GDM1 (cell line): ENCODE data around the gene CAMSAP2.

Source experiments
- DNase-seq: peaks from one replicate; lab custom pipeline; 2025; lab: John Stamatoyannopoulos, UW

Gene CAMSAP2

GRCh38 chr1:200849430-200849829 is 110.7 kb downstream of the CAMSAP2 start:
- DNase-seq = no peak

GRCh38 chr1:200850554-200850953 is 111.9 kb downstream of the CAMSAP2 start:
- DNase-seq = no peak

GRCh38 chr1:200856716-200857357 is 118.1 kb downstream of the CAMSAP2 start:
- DNase-seq = no peak

- no peak for DNase-seq
Observed at GRCh38 chr1:200857804-200858203, 119.1 kb downstream of the CAMSAP2 start.

GRCh38 chr1:200861937-200862647 is 123.4 kb downstream of the CAMSAP2 start:
- DNase-seq = no peak

- DNase-seq = no peak
Observed at GRCh38 chr1:200862713-200863415, 124.2 kb downstream of the CAMSAP2 start.

GRCh38 chr1:200866116-200866515 is 127.4 kb downstream of the CAMSAP2 start:
- no peak for DNase-seq

GRCh38 chr1:200866521-200866920 is 127.8 kb downstream of the CAMSAP2 start:
- DNase-seq = no peak

GRCh38 chr1:200867018-200867811 is 128.5 kb downstream of the CAMSAP2 start:
- DNase-seq = no peak

GRCh38 chr1:200869376-200869752 is 130.7 kb downstream of the CAMSAP2 start:
- DNase-seq = no peak

GRCh38 chr1:200869753-200870391 is 131.2 kb downstream of the CAMSAP2 start:
- no peak for DNase-seq

GRCh38 chr1:200872446-200873115 is 133.9 kb downstream of the CAMSAP2 start, which contains the start of gene GPR25:
Gene GPR25, plus strand, starts transcription at chr1:200872981. Its CDS starts 57 bp downstream, at chr1:200873038.
- no peak for DNase-seq

- no peak for DNase-seq
Observed at GRCh38 chr1:200873116-200873670, 134.5 kb downstream of the CAMSAP2 start.

- no peak for DNase-seq
Observed at GRCh38 chr1:200873671-200874397, 135.1 kb downstream of the CAMSAP2 start.

- DNase-seq = no peak
Observed at GRCh38 chr1:200874694-200875093, 136.0 kb downstream of the CAMSAP2 start.

GRCh38 chr1:200875416-200875815 is 136.7 kb downstream of the CAMSAP2 start:
- no peak for DNase-seq

- DNase-seq = no peak
Observed at GRCh38 chr1:200877010-200877409, 138.3 kb downstream of the CAMSAP2 start.

- DNase-seq = no peak
Observed at GRCh38 chr1:200877839-200878551, 139.3 kb downstream of the CAMSAP2 start.

GRCh38 chr1:200880212-200880611 is 141.5 kb downstream of the CAMSAP2 start:
- no peak for DNase-seq
